Measurements from ENCODE around the gene LY86. TPM values are rescaled to one million over a fixed set of nuclear protein-coding genes. Genes with fewer than 3 reads are reported as not detected.

LY86 gene
- polyA plus RNA-seq, 1 donor from 2014 or later: not detected

DNA sequence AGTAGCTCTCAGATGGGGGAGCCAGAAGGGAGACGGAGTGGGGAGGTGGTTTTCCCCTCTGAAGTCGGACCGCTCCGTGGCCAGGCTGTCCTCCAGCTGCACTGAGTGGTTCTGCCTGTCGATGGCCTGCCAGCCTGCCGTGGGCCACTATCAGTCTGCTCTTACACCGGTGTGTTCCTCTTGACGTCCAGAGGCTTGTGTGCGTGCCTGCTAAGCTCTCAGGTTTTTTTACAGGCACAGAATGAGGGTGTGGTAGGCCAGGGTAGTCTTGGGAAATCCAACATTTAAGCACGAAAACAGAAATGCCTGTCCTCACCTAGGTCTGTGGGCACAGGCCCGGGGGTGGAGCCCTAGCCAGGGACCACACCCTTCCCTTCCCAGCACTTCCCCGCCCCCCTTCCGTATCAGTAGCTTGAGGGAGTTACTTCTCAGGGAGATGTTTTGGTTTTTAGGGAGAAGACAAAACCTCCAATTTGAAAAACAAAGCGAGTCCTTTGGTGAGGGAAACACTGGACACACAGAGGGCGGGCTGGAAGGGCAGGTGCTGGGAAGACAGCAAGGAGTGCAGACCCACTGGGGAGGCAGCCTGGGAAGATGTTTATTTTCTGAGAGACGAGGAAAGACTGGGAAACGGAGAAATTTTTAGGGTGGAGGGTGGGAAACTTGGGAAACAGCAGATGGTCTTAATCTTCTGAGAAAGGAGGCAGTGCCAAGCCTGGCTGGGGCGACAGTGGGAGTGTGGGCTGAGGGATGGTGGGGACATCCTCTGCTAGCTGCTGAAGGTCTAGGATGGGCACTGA is 106.5 kb downstream of the LY86 start:
- Histone ChIP-seq H3K36me3 (ENCODE audit: insufficient read depth, low read length) (no peaks in the 10 kb centered on the region), H3K27me3 (ENCODE audit: insufficient read depth, low read depth, low read length) (no peaks in the 10 kb centered on the region), H3K9me3 (ENCODE audit: low read length) (peaks cover 4% of the 10 kb centered on the region), H3F3A (ENCODE audit: insufficient read depth, low read length, poor library complexity, severe bottlenecking) (no peaks in the 10 kb centered on the region), H3K4me3 (ENCODE audit: low read length) (no peak overlapping the region), H3K9ac (ENCODE audit: low read length) (no peak overlapping the region), H3K27ac (ENCODE audit: low read length) (no peak overlapping the region), H2AFZ (ENCODE audit: low read depth, low read length) (no peak overlapping the region), H4K20me1 (ENCODE audit: insufficient read depth) (no peaks in the 10 kb centered on the region), H3K9me2 (ENCODE audit: insufficient read depth, low read length) (no peaks in the 10 kb centered on the region), H3K4me2 (ENCODE audit: low read length) (no peak overlapping the region), H3K79me2 (replicated peaks; ENCODE audit: insufficient read depth, low read length) (no peaks in the 10 kb centered on the region)
- TF ChIP-seq MXI1 (conservative IDR thresholded peaks at IDR 0.05; ENCODE audit: poor library complexity, severe bottlenecking) (no peak), POLR2AphosphoS5 (IDR thresholded peaks at IDR 0.05) (no peak), EP300 (conservative IDR thresholded peaks at IDR 0.05; ENCODE audit: poor library complexity, severe bottlenecking) (no peak), TAF1 (IDR thresholded peaks at IDR 0.05; ENCODE audit: low read depth) (no peak), SMC3 (conservative IDR thresholded peaks at IDR 0.05; ENCODE audit: poor library complexity) (no peak), EZH2 (IDR thresholded peaks at IDR 0.05; ENCODE audit: borderline replicate concordance, insufficient read depth, low read length, poor library complexity, severe bottlenecking) (no peak), RAD21 (conservative IDR thresholded peaks at IDR 0.05) (no peak)
- TF ChIP-seq, protein P1, sequence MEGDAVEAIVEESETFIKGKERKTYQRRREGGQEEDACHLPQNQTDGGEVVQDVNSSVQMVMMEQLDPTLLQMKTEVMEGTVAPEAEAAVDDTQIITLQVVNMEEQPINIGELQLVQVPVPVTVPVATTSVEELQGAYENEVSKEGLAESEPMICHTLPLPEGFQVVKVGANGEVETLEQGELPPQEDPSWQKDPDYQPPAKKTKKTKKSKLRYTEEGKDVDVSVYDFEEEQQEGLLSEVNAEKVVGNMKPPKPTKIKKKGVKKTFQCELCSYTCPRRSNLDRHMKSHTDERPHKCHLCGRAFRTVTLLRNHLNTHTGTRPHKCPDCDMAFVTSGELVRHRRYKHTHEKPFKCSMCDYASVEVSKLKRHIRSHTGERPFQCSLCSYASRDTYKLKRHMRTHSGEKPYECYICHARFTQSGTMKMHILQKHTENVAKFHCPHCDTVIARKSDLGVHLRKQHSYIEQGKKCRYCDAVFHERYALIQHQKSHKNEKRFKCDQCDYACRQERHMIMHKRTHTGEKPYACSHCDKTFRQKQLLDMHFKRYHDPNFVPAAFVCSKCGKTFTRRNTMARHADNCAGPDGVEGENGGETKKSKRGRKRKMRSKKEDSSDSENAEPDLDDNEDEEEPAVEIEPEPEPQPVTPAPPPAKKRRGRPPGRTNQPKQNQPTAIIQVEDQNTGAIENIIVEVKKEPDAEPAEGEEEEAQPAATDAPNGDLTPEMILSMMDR (IDR thresholded peaks at IDR 0.05; ENCODE audit: poor library complexity, severe bottlenecking): no peak
- TF ChIP-seq, protein P2, sequence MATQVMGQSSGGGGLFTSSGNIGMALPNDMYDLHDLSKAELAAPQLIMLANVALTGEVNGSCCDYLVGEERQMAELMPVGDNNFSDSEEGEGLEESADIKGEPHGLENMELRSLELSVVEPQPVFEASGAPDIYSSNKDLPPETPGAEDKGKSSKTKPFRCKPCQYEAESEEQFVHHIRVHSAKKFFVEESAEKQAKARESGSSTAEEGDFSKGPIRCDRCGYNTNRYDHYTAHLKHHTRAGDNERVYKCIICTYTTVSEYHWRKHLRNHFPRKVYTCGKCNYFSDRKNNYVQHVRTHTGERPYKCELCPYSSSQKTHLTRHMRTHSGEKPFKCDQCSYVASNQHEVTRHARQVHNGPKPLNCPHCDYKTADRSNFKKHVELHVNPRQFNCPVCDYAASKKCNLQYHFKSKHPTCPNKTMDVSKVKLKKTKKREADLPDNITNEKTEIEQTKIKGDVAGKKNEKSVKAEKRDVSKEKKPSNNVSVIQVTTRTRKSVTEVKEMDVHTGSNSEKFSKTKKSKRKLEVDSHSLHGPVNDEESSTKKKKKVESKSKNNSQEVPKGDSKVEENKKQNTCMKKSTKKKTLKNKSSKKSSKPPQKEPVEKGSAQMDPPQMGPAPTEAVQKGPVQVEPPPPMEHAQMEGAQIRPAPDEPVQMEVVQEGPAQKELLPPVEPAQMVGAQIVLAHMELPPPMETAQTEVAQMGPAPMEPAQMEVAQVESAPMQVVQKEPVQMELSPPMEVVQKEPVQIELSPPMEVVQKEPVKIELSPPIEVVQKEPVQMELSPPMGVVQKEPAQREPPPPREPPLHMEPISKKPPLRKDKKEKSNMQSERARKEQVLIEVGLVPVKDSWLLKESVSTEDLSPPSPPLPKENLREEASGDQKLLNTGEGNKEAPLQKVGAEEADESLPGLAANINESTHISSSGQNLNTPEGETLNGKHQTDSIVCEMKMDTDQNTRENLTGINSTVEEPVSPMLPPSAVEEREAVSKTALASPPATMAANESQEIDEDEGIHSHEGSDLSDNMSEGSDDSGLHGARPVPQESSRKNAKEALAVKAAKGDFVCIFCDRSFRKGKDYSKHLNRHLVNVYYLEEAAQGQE (IDR thresholded peaks at IDR 0.05; ENCODE audit: borderline replicate concordance): no peak

DNA sequence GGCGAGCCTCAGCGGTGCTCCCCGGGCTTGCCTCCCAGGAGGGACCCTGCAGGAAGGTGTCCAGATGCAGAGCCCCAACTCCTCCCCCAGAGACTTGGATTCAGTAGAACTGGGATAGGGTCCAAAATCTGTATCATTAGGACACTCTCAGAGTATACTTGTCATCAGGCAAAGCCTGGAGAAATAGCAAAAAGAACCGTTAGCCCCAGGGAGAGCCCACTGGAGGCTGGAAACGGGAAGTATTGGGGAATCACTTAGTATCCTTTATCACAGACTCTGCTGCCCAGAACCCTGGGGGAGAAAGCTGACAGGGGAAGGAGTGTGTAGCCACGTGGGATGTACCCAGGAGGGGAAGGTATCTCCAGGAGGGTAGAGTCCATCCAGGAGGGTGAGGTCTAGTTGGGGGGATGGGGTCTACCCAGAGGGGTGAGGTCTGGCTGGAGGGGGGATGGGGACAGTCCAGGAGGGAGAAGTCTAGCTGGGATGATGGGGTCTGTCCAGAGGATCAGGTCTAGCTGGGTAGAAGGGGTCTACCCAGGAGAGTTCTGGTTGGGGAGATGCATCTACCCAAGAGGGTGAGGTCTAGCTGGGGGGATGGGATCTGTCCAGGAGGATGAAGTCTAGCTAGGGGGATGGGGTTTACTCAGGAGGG is 107.2 kb downstream of the LY86 start:
- no peaks in the 10 kb centered on the region for H3K27me3 ChIP-seq (ENCODE audit: insufficient read depth, low read depth, low read length)
- TF ChIP-seq, protein P1 (IDR thresholded peaks at IDR 0.05; ENCODE audit: poor library complexity, severe bottlenecking): no peak
- TF ChIP-seq SMC3 (conservative IDR thresholded peaks at IDR 0.05; ENCODE audit: poor library complexity) (no peak), TAF1 (IDR thresholded peaks at IDR 0.05; ENCODE audit: low read depth) (no peak), RAD21 (conservative IDR thresholded peaks at IDR 0.05) (no peak), MXI1 (conservative IDR thresholded peaks at IDR 0.05; ENCODE audit: poor library complexity, severe bottlenecking) (no peak), EP300 (conservative IDR thresholded peaks at IDR 0.05; ENCODE audit: poor library complexity, severe bottlenecking) (no peak), EZH2 (IDR thresholded peaks at IDR 0.05; ENCODE audit: borderline replicate concordance, insufficient read depth, low read length, poor library complexity, severe bottlenecking) (no peak), POLR2AphosphoS5 (IDR thresholded peaks at IDR 0.05) (no peak)
- TF ChIP-seq, protein P2 (IDR thresholded peaks at IDR 0.05; ENCODE audit: borderline replicate concordance): no peak
- H3K9me3 ChIP-seq (ENCODE audit: low read length): peaks cover 4% of the 10 kb centered on the region
- no peaks in the 10 kb centered on the region for H3K9me2 ChIP-seq (ENCODE audit: insufficient read depth, low read length)
- no peak overlapping the region for H3K9ac ChIP-seq (ENCODE audit: low read length)
- H2AFZ ChIP-seq (ENCODE audit: low read depth, low read length): no peak overlapping the region
- no peak overlapping the region for H3K4me3 ChIP-seq (ENCODE audit: low read length)
- no peak overlapping the region for H3K4me2 ChIP-seq (ENCODE audit: low read length)
- no peaks in the 10 kb centered on the region for H3K36me3 ChIP-seq (ENCODE audit: insufficient read depth, low read length)
- no peaks in the 10 kb centered on the region for H3F3A ChIP-seq (ENCODE audit: insufficient read depth, low read length, poor library complexity, severe bottlenecking)
- no peaks in the 10 kb centered on the region for H4K20me1 ChIP-seq (ENCODE audit: insufficient read depth)
- no peak overlapping the region for H3K27ac ChIP-seq (ENCODE audit: low read length)
- no peaks in the 10 kb centered on the region for H3K79me2 ChIP-seq (replicated peaks; ENCODE audit: insufficient read depth, low read length)

Measured in neural cell (in vitro differentiated cells).